NOMO-1 treated with dmso at 0.1 percent for 144 hours (cell line): Measurements from ENCODE around the gene LRRC45.
"Not testable (repeated sequence)": the region's sequence is repeated elsewhere in the genome, so short reads cannot be mapped to it uniquely, and the experiment has no call there.

Experiments
- DNase-seq: peaks from one replicate; lab custom pipeline; 2025; ENCODE audit not compliant: unreplicated experiment; lab: John Stamatoyannopoulos, UW

LRRC45 gene

DNA sequence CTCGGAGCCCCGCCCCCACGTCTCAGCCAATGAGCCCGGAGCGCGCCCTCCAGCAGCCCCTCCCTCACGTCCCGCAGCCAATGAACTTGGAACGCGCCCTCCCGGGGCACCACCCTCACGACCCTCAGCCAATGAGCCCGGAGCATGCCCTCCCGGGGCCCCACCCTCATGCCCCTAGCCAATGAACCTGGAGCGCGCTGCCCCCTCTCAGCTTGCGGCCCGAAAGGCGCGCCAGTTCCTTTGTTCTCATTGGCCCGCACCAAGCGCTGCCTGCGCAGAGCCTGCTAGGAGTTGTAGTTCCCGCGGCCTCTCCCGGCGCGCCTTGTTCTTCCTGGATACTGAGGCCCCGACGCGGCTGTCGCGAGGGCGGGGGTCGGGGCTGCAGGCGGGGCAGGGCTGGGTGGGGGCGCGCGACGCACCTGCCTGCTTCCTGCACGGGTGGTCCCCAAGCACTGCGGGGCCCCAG lies at the start of gene LRRC45:
Gene LRRC45, plus strand, starts transcription at position 325 of the 466 bp plus-strand sequence. CDS start 339 bp downstream, outside the sequence.
- peak; percentile 99 for DNase-seq

DNA sequence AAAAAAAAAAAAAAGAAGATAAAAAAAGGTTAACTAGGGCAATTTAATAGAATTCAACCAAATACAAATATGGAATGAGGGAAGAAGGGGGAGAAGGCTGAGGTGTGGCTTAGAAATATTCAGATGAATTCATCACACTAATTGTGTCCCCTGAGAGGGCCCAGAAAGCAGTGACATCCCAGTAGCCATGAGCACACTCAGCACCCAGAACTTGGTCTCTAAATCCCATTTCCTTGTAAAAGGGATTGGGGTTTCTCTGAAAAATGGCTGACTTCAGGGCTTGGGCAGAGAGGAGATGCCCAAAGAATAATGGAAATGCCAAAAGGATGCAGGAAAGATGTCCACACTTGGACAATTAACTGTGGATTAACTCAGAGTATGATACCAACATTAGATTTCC lies 49.7 kb upstream of the LRRC45 start:
- no peak for DNase-seq

- no peak for DNase-seq
Observed at GRCh38 chr17:81976332-81977210, 46.5 kb upstream of the LRRC45 start.

DNA sequence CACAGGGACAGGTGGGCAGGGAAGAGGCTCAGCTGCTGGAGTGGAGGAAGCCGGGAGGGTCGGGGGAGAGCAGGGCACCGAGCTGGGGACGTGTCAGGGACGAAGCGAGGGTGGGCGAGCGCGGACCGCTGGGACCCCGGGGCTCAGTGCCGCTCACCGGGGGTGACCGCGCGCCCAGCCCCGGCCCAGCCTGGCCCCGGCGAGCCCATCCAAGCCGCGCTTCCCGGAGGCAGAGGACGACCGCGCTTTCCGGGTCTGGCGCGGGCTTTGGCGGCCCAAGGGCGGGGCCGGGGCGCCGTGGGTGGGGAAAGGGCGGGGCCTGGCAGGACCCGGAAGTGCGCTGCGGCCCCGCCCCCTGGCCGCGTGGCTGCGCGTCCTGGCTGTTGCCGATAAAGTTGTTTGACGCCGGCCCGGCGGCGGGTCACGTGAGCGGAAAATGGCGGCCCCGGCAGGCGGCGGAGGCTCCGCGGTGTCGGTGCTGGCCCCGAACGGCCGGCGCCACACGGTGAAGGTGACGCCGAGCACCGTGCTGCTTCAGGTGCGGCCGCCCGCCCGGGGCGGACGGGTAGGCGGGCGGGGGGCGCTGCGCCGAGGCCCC lies 45.8 kb upstream of the LRRC45 start, which contains the start of gene ASPSCR1:
Gene ASPSCR1, plus strand, starts transcription at position 419 of the 598 bp plus-strand sequence. Its CDS starts 18 bp downstream, at position 437.
- DNase-seq = peak; percentile 49

DNA sequence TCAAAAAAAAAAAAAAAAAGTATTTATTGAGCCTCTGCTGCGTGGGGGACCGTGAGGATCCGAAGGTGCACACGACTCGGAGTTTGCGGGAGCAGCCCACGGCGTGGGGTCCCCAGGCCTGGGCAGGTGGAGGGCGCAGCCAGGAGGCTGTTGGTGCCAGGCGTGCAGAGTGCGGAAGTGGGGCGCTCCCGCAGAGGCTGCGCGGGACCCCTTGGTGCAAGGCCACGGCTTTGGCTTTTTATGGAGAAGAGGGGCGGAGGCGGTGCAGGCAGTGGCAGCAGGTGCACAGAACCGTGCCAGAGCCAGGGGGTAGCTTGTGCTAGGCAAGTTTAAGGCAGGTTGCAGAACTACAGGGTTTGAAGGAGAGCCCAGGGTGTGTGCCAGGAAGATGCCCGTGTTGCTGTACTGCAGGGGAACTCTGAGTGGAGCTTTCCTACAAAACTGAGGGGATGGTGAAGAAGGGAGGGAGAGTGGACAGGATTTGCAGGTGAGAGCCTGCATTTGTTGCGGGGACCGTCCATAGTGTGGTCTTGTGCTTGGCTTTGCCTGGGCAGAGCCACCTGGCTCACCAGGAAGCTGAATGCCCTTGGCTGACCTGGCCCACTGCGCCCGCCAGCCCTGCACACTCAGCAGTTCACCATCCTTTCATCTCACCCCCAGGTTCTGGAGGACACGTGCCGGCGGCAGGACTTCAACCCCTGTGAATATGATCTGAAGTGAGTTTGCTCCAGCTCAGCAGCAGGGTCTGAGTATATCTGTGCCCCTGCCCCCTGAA lies 44.4 kb upstream of the LRRC45 start:
- DNase-seq = no peak

DNA sequence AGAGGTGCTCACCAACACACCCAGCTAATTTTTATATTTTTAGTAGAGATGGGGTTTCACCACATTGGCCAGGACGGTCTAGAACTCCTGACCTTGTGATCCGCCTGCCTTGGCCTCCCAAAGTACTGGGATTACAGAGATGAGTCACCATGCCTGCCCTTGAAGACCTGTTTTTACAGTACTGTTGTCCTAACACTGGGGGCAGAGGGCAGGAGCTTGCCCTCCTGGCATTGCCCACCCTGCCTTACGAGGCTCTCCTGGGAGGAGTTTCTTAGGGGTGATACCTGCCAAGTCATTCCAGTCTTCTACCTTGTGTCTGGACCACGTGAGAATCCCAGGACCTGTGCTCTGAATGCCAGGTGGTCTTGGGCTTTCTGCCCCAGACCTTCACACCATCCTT lies 43.0 kb upstream of the LRRC45 start:
- no peak for DNase-seq

- no peak for DNase-seq
Observed at GRCh38 chr17:81980707-81981343, 42.3 kb upstream of the LRRC45 start.

DNA sequence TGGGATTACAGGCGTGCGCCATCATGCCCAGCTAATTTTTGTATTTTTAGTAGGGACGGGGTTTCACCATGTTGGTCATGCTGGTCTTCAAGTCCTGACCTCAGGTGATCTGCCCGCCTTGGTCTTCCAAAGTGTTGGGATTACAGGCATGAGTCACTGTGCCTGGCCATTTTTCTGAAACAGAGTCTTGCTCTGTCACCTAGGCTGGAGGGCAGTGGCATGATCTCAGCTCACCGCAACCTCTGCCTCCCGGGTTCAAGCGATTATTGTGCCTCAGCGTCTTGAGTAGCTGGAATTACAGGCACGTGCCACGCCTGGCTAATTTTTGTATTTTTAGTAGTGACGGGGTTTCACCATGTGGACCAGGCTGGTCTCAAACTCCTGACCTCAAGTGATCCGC lies 41.6 kb upstream of the LRRC45 start:
- not testable (repeated sequence) for DNase-seq

DNA sequence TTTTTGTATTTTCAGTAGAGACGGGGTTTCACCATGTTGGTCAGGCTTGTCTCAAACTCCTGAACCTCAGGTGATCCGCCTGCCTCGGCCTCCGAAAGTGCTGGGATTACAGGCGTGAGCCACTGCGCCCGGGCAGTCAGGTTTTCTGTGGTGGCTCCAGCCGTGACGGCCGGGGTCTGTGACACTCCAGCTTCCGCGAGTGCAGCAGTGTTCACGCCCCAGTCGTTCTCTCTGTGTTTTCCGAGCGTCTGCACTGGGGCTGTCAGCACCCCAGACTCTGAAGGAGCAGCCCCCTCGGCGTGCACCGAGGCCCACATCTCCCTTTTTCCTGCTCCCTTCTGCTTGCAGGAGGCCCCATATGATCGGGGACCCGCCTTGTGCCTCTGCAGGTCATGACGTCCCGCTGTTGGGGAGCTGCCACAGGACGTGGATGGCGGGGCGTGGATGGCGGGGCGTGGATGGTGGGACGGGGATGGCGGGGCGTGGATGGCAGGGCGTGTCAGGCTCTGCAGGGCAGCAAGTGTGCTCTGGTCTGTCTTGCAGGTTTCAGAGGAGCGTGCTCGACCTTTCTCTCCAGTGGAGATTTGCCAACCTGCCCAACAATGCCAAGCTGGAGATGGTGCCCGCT lies 40.0 kb upstream of the LRRC45 start:
- DNase-seq = no peak

- no peak for DNase-seq
Observed at GRCh38 chr17:81983639-81984373, 39.3 kb upstream of the LRRC45 start.

DNA sequence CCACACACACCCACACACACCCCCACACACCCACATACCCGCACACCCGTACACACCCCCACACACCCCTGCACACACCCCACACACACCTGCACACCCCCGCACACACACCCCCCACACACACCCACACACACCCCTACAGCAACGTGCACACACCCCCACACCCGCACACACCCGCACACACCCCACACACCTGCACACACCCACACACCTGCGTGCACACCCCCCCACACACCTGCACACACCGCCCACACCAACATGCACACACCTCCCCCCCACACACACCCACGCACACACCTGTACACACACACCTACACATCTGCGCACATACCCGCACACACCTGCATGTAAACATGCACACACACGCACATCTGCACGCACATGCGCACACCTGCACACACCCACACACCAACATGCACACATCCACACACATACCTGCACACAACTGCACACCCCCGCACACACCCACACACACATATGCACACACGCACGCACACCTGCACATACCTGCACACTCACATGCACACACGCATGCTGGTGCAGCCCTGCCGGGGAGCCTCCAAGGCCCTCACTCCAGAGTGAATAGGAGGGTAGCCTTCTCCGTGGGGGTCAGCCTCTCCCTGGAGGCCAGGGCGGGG lies 38.2 kb upstream of the LRRC45 start:
- no peak for DNase-seq

DNA sequence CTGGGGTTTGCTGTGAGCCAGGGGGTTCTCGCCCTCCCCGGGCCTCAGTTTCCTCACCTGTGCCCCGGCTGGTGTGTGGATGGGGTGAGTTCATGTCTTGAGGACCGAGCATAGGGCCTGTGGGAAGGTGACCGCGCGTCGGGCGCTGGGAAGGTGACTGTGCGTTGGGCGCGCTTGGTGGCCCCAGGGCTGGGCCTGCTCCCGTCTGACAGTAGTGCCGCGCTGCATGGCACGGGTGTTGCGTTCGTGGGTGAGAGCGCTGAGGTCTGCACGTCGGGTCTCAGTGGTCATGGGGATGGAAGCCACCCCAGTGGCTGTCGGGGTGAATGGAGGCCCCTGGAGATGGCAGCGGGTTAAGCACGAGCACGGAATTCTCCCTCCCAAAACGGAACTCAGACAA lies 36.5 kb upstream of the LRRC45 start:
- DNase-seq = no peak

- DNase-seq = no peak
Observed at GRCh38 chr17:81987161-81987770, 35.8 kb upstream of the LRRC45 start.

DNA sequence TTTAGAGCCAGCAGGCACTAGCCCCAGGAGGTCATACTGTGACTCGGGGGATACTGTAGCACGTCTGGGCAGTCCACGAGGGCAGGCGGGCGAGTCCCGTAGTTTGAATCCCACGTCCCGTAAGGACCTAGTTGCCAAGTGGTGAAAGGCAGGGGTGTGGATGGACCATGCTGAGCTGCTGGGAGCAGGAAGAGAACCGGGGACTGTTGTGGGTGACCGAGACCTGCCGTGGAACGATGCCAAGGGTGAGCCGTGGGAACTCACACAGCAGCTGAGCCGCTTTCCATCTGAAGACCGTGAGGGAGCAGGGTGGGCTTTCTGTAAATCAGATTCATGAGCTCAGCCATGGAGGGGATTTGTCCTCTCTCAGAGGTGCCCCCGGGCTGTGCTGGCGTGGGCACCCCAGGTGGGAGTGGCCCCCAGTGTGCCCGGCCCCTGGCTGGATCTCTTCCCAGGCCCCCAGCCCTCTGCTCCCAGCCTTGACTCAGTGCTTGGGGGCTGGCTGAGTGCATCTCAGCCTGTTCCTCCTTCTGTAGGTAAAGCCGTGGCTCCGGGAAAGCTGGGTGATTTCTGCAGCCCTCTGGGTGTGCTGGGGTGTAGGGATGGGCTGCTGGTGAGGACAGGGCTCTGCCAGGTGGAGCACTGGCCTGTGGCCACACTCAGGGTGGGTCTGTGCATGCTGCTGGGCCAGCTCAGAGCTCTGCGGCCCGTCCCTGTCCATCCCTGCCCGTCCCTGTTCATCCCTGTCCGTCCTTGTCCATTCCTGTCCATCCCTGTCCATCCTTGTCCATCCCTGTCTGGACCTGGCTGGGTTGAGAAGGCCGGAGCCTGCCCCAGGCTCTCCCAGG lies 32.0 kb upstream of the LRRC45 start:
- DNase-seq = no peak

DNA sequence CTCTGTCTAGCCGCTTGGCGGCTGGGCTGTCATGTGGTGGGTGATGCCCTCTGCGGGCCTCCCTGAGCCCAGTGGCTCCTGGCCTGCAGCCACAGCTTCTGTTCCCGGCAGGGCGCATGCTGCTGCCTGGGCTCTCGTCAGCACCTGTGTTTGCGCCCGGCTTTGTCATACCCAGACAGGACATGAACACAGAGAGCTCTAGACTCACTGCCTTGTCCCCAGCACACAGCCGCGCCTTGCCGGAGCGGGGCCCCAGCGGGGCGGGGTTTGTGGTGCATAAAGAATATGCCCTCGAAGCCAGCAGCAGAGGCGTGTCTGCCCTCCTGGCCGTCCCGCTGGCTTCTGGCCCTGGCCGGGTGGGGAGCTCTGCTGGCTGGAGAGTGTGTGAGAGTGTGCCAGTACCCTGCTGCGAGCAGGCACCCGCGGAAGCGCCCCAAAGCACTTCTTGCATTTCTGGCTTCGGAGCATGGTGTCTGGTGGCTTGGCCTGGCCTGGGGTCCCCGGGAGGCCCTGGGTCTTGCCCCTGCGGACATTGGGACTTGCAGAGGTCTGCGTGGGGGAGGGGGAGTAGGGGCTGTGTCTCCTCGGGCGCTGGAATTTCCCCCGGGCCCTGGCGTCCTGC lies 31.3 kb upstream of the LRRC45 start:
- no peak for DNase-seq

GRCh38 chr17:81992306-81993102 lies 30.6 kb upstream of the LRRC45 start:
- DNase-seq = no peak
